ENCODE results near the gene UBTD1. TPM values are rescaled to one million over a fixed set of nuclear protein-coding genes. Genes with fewer than 3 reads are reported as not detected.

The UBTD1 gene
- total RNA-seq, 1 experiment from 2014 or later: 53.0 TPM

- DNase-seq (ENCODE audit: low read depth): no peak
These were observed 108.4 kb downstream of the UBTD1 start for GRCh38 chr10:97607095-97607636.

- DNase-seq (ENCODE audit: low read depth): no peak
These were observed 110.4 kb downstream of the UBTD1 start for GRCh38 chr10:97608991-97609561.

- no peak for DNase-seq (ENCODE audit: low read depth)
These were observed 112.7 kb downstream of the UBTD1 start for GRCh38 chr10:97611473-97611872.

- DNase-seq (ENCODE audit: low read depth): peak; percentile 70
These were observed 113.7 kb downstream of the UBTD1 start for GRCh38 chr10:97612386-97612785.

GRCh38 chr10:97618285-97618684 is 119.6 kb downstream of the UBTD1 start:
- DNase-seq (ENCODE audit: low read depth): no peak

- no peak for DNase-seq (ENCODE audit: low read depth)
These were observed 120.0 kb downstream of the UBTD1 start for GRCh38 chr10:97618733-97619132.

Other genes with a start within 250 kb of the UBTD1 start
- 9.0 and 11.1 TPM in 2 replicates for gene ARHGAP19, start 206.3 kb upstream of the UBTD1 start, total RNA-seq (2014; rRNA removed; shearing (Covaris generic))
- 3.3 and 4.3 TPM in 2 replicates for gene FRAT1, start 179.7 kb upstream of the UBTD1 start, total RNA-seq (2014; rRNA removed; shearing (Covaris generic))
- 11.8 and 12.9 TPM in 2 replicates for gene FRAT2, start 164.2 kb upstream of the UBTD1 start, total RNA-seq (2014; rRNA removed; shearing (Covaris generic))
- gene RRP12, start 97.6 kb upstream of the UBTD1 start, total RNA-seq (2014; rRNA removed; shearing (Covaris generic)): 68.6 and 75.5 TPM in 2 replicates
- 1,002 and 1,071 TPM in 2 replicates for gene PGAM1, start 72.7 kb upstream of the UBTD1 start, total RNA-seq (2014; rRNA removed; shearing (Covaris generic))
- 73.4 and 78.3 TPM in 2 replicates for gene EXOSC1, start 52.9 kb upstream of the UBTD1 start, total RNA-seq (2014; rRNA removed; shearing (Covaris generic))
- gene ZDHHC16, start 52.7 kb upstream of the UBTD1 start, total RNA-seq (2014; rRNA removed; shearing (Covaris generic)): 70.6 and 82.0 TPM in 2 replicates
- gene MMS19, start 502 bp upstream of the UBTD1 start, total RNA-seq (2014; rRNA removed; shearing (Covaris generic)): 129 and 152 TPM in 2 replicates
- gene ANKRD2, start 73.9 kb downstream of the UBTD1 start, total RNA-seq (2014; rRNA removed; shearing (Covaris generic)): not detected in 2 replicates
- 0.53 TPM in 1 of 2 replicates, not detected in the other for gene HOGA1, start 85.5 kb downstream of the UBTD1 start, total RNA-seq (2014; rRNA removed; shearing (Covaris generic))
- not detected in 2 replicates for gene C10orf62, start 90.8 kb downstream of the UBTD1 start, total RNA-seq (2014; rRNA removed; shearing (Covaris generic))
- 1.9 and 3.6 TPM in 2 replicates for gene MORN4, start 134.6 kb downstream of the UBTD1 start, total RNA-seq (2014; rRNA removed; shearing (Covaris generic))
- gene PI4K2A, start 141.7 kb downstream of the UBTD1 start, total RNA-seq (2014; rRNA removed; shearing (Covaris generic)): 19.8 and 20.5 TPM in 2 replicates
- 27.4 and 34.9 TPM in 2 replicates for gene AVPI1, start 188.3 kb downstream of the UBTD1 start, total RNA-seq (2014; rRNA removed; shearing (Covaris generic))
- gene MARVELD1, start 214.8 kb downstream of the UBTD1 start, total RNA-seq (2014; rRNA removed; shearing (Covaris generic)): 40.5 and 48.1 TPM in 2 replicates
- gene ZFYVE27, start 238.2 kb downstream of the UBTD1 start, total RNA-seq (2014; rRNA removed; shearing (Covaris generic)): 19.4 and 20.9 TPM in 2 replicates